HFFc6 (cell line): Measurements from ENCODE around the gene ZMPSTE24. TPM values are rescaled to one million over a fixed set of nuclear protein-coding genes. Genes with fewer than 3 reads are reported as not detected.

Experiments used
- DNase-seq: peaks from one replicate; pipeline ENCODE4 v3.0.0-alpha.2; 2018
- H3K27ac Mint-ChIP-seq: 2 replicates; pipeline ENCODE4 v1.8.0; 2020; ENCODE audit warnings: mild to moderate bottlenecking, mixed read lengths
- H3K27me3 Mint-ChIP-seq: 2 replicates; pipeline ENCODE4 v1.8.0; 2021; ENCODE audit warnings: mild to moderate bottlenecking, moderate library complexity, mixed read lengths; ENCODE audit not compliant: insufficient read depth
- H3K36me3 Mint-ChIP-seq: 2 replicates; pipeline ENCODE4 v1.8.0; 2021; ENCODE audit warnings: low read depth, mixed read lengths
- H3K4me1 Mint-ChIP-seq: 2 replicates; pipeline ENCODE4 v1.8.0; 2020; ENCODE audit warnings: low read depth, mixed read lengths
- H3K4me3 Mint-ChIP-seq: 2 replicates; pipeline ENCODE4 v1.8.0; 2020; ENCODE audit warnings: mild to moderate bottlenecking, moderate library complexity, mixed read lengths
- H3K9me3 Mint-ChIP-seq: 2 replicates; pipeline ENCODE4 v1.8.0; 2020; ENCODE audit warnings: mild to moderate bottlenecking, mixed read lengths
- total RNA-seq, 6 experiments: library from RNA; stranded (reverse); fragmentation: NEBNext Ultra II Directional; extraction: Animal tissue kit (Norgen Biotek cat#: 25700); gene quantifications; 2 replicates in 1 of 6; 3 replicates in 5 of 6; pipeline ENCODE4 v1.2.3, GENCODE V29; 2021
- TF ChIP-seq, protein P1 (sequence below): fragments of 200-600 bp; sonication (generic); IDR thresholded peaks from 2 replicates; pipeline ENCODE4 v1.5.0; 2021; ENCODE audit warnings: antibody characterized with exemption, mild to moderate bottlenecking

Gene ZMPSTE24
- total RNA-seq, 6 experiments from 2014 or later, result 66.4 to 79.3 (median 78.3) TPM

DNA sequence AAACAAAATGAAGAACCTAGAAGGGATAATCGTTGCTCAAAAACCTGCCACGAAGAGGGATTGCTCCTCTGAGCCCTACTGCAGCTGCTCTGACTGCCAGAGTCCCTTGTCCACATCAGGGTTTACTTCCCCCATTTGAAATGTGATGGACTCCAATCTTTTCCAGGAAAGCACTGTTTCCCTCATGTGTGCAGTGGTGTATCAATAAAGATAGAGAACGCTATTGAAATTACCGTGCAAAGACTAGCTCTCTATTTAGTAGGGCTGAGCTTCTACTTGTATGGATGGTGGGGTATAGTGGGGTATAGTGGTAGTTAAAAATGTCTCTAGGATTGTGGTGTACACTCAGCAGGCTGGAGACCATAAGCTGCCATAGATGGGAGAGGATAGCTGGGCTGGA lies 6.6 kb upstream of the ZMPSTE24 start:
- Mint-ChIP-seq H3K4me3 (no peak overlapping the region), H3K9me3 (no peaks in the 10 kb centered on the region), H3K27ac (no peak overlapping the region), H3K4me1 (peaks cover 20% of the 10 kb centered on the region), H3K27me3 (no peaks in the 10 kb centered on the region; the same call in 1 of the 2 replicates), H3K36me3 (no peaks in the 10 kb centered on the region; the same call in 1 of the 2 replicates)
- TF ChIP-seq, protein P1, sequence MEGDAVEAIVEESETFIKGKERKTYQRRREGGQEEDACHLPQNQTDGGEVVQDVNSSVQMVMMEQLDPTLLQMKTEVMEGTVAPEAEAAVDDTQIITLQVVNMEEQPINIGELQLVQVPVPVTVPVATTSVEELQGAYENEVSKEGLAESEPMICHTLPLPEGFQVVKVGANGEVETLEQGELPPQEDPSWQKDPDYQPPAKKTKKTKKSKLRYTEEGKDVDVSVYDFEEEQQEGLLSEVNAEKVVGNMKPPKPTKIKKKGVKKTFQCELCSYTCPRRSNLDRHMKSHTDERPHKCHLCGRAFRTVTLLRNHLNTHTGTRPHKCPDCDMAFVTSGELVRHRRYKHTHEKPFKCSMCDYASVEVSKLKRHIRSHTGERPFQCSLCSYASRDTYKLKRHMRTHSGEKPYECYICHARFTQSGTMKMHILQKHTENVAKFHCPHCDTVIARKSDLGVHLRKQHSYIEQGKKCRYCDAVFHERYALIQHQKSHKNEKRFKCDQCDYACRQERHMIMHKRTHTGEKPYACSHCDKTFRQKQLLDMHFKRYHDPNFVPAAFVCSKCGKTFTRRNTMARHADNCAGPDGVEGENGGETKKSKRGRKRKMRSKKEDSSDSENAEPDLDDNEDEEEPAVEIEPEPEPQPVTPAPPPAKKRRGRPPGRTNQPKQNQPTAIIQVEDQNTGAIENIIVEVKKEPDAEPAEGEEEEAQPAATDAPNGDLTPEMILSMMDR, result no peak
- no peak for DNase-seq

DNA sequence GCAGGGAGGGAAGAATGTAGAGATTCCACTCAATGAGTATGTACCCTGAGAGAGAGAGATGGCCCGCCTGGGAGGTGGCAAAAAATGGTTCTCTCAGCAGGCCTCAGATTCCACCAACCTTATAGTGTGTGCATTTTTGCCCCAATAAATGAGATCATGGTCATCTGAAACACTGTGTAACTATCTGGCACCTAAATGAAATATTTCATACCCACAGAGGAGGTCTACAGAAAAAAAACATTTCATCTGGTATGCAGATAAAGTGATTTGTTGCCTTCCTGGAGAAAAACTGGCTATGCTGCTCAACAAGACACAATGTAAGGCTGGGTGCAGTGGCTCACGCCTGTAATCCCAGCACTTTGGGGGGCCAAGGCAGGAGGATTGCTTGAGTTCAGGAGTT lies 5.4 kb upstream of the ZMPSTE24 start:
- Mint-ChIP-seq H3K27me3 (peaks cover 2% of the 10 kb centered on the region), H3K4me3 (no peak overlapping the region), H3K36me3 (no peaks in the 10 kb centered on the region; the same call in 1 of the 2 replicates), H3K27ac (no peak overlapping the region), H3K9me3 (no peaks in the 10 kb centered on the region), H3K4me1 (peaks cover 23% of the 10 kb centered on the region)
- no peak for DNase-seq
- TF ChIP-seq, protein P1, result no peak

DNA sequence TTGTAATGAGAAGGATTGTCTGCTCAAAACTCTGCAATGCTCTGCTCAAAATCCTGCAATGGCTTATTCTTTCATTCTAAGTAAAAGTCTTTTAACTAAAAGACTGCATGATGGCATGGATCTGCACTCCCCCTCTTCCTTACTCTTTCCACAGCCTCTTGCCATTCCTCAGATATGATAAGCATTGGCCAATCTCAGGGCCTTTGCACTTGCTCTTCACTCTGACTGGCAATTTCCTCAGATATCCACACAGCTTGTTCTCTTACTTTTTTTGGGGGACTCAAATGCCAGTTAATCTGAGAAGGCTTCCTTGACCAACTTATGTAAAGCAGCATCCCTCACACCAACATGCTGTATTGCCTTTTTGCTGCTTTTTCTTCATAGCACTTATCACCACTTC lies 2.8 kb upstream of the ZMPSTE24 start:
- peaks cover under 1% of the 10 kb centered on the region; the same call in 1 of the 2 replicates for H3K36me3 Mint-ChIP-seq
- peaks cover 2% of the 10 kb centered on the region for H3K27me3 Mint-ChIP-seq
- H3K4me1 Mint-ChIP-seq, result peaks cover 16% of the 10 kb centered on the region
- no peak for DNase-seq
- H3K9me3 Mint-ChIP-seq, result no peaks in the 10 kb centered on the region
- TF ChIP-seq, protein P1, result no peak
- H3K27ac Mint-ChIP-seq, result no peak overlapping the region
- no peak overlapping the region for H3K4me3 Mint-ChIP-seq

DNA sequence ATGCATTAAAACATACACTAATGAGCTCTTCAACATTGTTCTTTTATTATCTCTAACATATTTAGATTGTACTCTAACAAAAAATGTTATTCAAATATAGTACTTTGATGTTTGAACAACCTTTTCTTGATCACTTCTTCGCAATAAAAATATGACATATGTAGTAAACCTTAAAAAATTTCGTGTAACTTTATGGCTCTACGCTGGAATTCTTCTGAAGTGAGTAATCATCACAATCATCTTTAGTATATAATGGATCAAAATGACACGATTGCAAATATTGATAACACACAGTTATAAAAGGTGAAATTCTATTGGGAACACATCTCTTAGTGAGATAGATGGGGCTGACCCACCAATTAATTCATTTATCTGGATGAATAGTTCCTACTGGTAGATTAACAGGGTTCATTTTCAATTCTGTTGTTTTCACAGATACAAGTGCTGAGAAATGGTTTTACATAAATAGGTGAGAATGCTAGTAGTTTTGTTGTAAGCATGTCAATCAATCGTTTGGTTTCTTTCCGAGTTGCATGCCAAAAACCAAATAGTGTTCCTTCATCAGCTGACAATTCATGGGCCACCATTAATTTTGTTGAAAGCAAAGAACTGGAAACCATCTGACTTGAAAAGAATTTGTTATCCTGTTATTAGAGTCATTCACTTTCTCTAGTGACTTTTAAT lies 1.5 kb upstream of the ZMPSTE24 start:
- TF ChIP-seq, protein P1, result no peak
- H3K27ac Mint-ChIP-seq, result peak overlapping the region; percentile 99
- H3K27me3 Mint-ChIP-seq, result peaks cover 2% of the 10 kb centered on the region
- no peak for DNase-seq
- peak overlapping the region; percentile 96 for H3K4me3 Mint-ChIP-seq
- H3K9me3 Mint-ChIP-seq, result no peaks in the 10 kb centered on the region
- peaks cover 23% of the 10 kb centered on the region for H3K4me1 Mint-ChIP-seq
- H3K36me3 Mint-ChIP-seq, result peaks cover 8% of the 10 kb centered on the region; the same call in 1 of the 2 replicates

DNA sequence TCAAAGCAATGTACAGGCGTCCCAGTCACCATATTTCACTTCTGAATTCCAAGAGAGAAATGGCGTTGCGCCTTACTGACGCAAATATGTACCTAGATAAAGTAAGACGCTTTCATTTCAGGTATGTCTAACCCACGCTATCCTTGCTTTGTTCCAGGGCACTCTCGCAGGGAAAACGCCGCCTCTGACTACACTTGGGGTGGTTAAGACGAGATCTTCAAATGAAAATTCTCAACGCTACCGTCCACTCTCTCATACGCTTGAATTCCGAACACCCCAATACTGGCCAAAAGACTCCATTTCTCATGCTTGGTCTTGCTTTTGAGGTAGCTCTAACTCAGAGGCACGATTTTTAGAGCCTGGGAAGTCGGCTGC lies 736 bp upstream of the ZMPSTE24 start:
- peaks cover 23% of the 10 kb centered on the region for H3K4me1 Mint-ChIP-seq
- DNase-seq, result no peak
- H3K9me3 Mint-ChIP-seq, result no peaks in the 10 kb centered on the region
- peaks cover 2% of the 10 kb centered on the region; the same call in 1 of the 2 replicates for H3K27me3 Mint-ChIP-seq
- peaks cover 8% of the 10 kb centered on the region; the same call in 1 of the 2 replicates for H3K36me3 Mint-ChIP-seq
- H3K27ac Mint-ChIP-seq, result peak overlapping the region; percentile 99
- TF ChIP-seq, protein P1, result no peak
- H3K4me3 Mint-ChIP-seq, result peak overlapping the region; percentile 96
